HEK293 (cell line): ENCODE measurements around the gene MIS18BP1.

ENCODE experiments used
- CTCF ChIA-PET: fragments of 350-600 bp; formaldehyde crosslinking; extraction: SDS; loops from one replicate; lab custom pipeline; 2021; ENCODE audit warnings: antibody characterized with exemption; lab: Yijun Ruan, JAX
- POLR2A ChIA-PET: fragments of 300-600 bp; formaldehyde crosslinking; extraction: SDS; loops from one replicate; lab custom pipeline; 2020; ENCODE audit warnings: antibody characterized with exemption, inconsistent platforms; lab: Yijun Ruan, JAX
- H3K27ac ChIP-seq: fragments of 200-500 bp; sonication (Bioruptor generic); 2 replicates; pipeline ENCODE4 v1.5.1; 2014; ENCODE audit warnings: low read depth, low read length, control low read depth, inconsistent platforms; ENCODE audit errors: extremely low read depth
- H3K36me3 ChIP-seq, 2 experiments: fragments of 200-500 bp in 1 of 2; sonication (Bioruptor generic) in 1 of 2; 1 replicate in 1 of 2; 2 replicates in 1 of 2; pipeline ENCODE4 v1.5.1; 2014 to 2017; ENCODE audit warnings: inconsistent platforms in 2 of 2, low read length in 2 of 2; ENCODE audit not compliant: control insufficient read depth in 2 of 2, insufficient read depth in 1 of 2
- H3K4me1 ChIP-seq: fragments of 200-500 bp; sonication (Bioruptor generic); 2 replicates; pipeline ENCODE4 v1.5.1; 2014; ENCODE audit warnings: mild to moderate bottlenecking, low read length, inconsistent platforms; ENCODE audit not compliant: control insufficient read depth, insufficient read depth
- H3K4me3 ChIP-seq: 2 replicates; pipeline ENCODE4 v1.5.1; 2011; ENCODE audit warnings: low read depth, mild to moderate bottlenecking, control low read depth, low read length, moderate library complexity
- H3K9me3 ChIP-seq: fragments of 200-500 bp; sonication (Bioruptor generic); 2 replicates; pipeline ENCODE4 v1.5.1; 2014; ENCODE audit warnings: low read depth, low read length, inconsistent platforms; ENCODE audit not compliant: control insufficient read depth, insufficient read depth
- EGR2 ChIP-seq: fragments of 450-650 bp; formaldehyde crosslinking; IDR thresholded peaks from 2 replicates; pipeline ENCODE4 v1.5.1; 2016; ENCODE audit warnings: low read depth, missing biosample characterization, missing genetic modification characterization
- FEZF1 ChIP-seq: fragments of 450-650 bp; formaldehyde crosslinking; IDR thresholded peaks from 2 replicates; pipeline ENCODE4 v1.5.1; 2016; ENCODE audit warnings: missing biosample characterization, missing genetic modification characterization
- GLIS1 ChIP-seq: fragments of 450-650 bp; formaldehyde crosslinking; IDR thresholded peaks from 2 replicates; pipeline ENCODE4 v1.5.1; 2016; ENCODE audit warnings: missing biosample characterization, missing genetic modification characterization
- SP3 ChIP-seq: fragments of 450-650 bp; formaldehyde crosslinking; IDR thresholded peaks from 2 replicates; pipeline ENCODE4 v1.5.1; 2016; ENCODE audit warnings: missing biosample characterization, missing genetic modification characterization
- ZBTB21 ChIP-seq: fragments of 450-650 bp; formaldehyde crosslinking; IDR thresholded peaks from 2 replicates; pipeline ENCODE4 v1.5.1; 2017; ENCODE audit warnings: missing biosample characterization, missing genetic modification characterization
- ZNF10 ChIP-seq: fragments of 450-650 bp; formaldehyde crosslinking; IDR thresholded peaks from 2 replicates; pipeline ENCODE4 v1.5.1; 2017; ENCODE audit warnings: missing biosample characterization, missing genetic modification characterization
- ZNF132 ChIP-seq: fragments of 450-650 bp; formaldehyde crosslinking; IDR thresholded peaks from 2 replicates; pipeline ENCODE4 v1.5.1; 2017; ENCODE audit warnings: missing biosample characterization, missing genetic modification characterization, borderline replicate concordance
- ZNF2 ChIP-seq: fragments of 450-650 bp; formaldehyde crosslinking; IDR thresholded peaks from 2 replicates; pipeline ENCODE4 v1.5.1; 2016; ENCODE audit warnings: missing biosample characterization, missing genetic modification characterization
- ZNF335 ChIP-seq: fragments of 450-650 bp; formaldehyde crosslinking; conservative IDR thresholded peaks from 2 replicates; pipeline ENCODE4 v1.5.1; 2016; ENCODE audit warnings: missing biosample characterization, missing genetic modification characterization
- ZNF341 ChIP-seq: fragments of 450-650 bp; formaldehyde crosslinking; IDR thresholded peaks from 2 replicates; pipeline ENCODE4; 2016; ENCODE audit warnings: low read depth, missing biosample characterization, missing genetic modification characterization
- ZNF391 ChIP-seq: fragments of 450-650 bp; formaldehyde crosslinking; IDR thresholded peaks from 2 replicates; pipeline ENCODE4 v1.5.1; 2016; ENCODE audit warnings: low read depth, missing biosample characterization, missing genetic modification characterization, borderline replicate concordance
- ZNF423 ChIP-seq: fragments of 450-650 bp; formaldehyde crosslinking; IDR thresholded peaks from 2 replicates; pipeline ENCODE4 v1.5.1; 2016; ENCODE audit warnings: missing biosample characterization, missing genetic modification characterization
- ZNF501 ChIP-seq: fragments of 450-650 bp; formaldehyde crosslinking; IDR thresholded peaks from 2 replicates; pipeline ENCODE4 v1.5.1; 2016; ENCODE audit warnings: missing biosample characterization, missing genetic modification characterization
- ZNF510 ChIP-seq: fragments of 450-650 bp; formaldehyde crosslinking; IDR thresholded peaks from 2 replicates; pipeline ENCODE4 v1.5.1; 2018; ENCODE audit warnings: mild to moderate bottlenecking, missing genetic modification characterization, missing biosample characterization; ENCODE audit not compliant: insufficient replicate concordance
- ZNF548 ChIP-seq: fragments of 450-650 bp; formaldehyde crosslinking; IDR thresholded peaks from 2 replicates; pipeline ENCODE4 v1.5.1; 2016; ENCODE audit warnings: missing biosample characterization, missing genetic modification characterization
- ZNF558 ChIP-seq: fragments of 450-650 bp; formaldehyde crosslinking; IDR thresholded peaks from 2 replicates; pipeline ENCODE4 v1.5.1; 2016; ENCODE audit warnings: missing biosample characterization, missing genetic modification characterization
- ZNF561 ChIP-seq: fragments of 450-650 bp; IDR thresholded peaks from 2 replicates; pipeline ENCODE4 v1.5.1; 2018; ENCODE audit warnings: missing biosample characterization, missing genetic modification characterization, borderline replicate concordance
- ZNF585B ChIP-seq: fragments of 450-650 bp; formaldehyde crosslinking; IDR thresholded peaks from 2 replicates; pipeline ENCODE4 v1.5.1; 2016; ENCODE audit warnings: missing biosample characterization, missing genetic modification characterization
- ZNF624 ChIP-seq: fragments of 450-650 bp; formaldehyde crosslinking; IDR thresholded peaks from 2 replicates; pipeline ENCODE4 v1.5.1; 2017; ENCODE audit warnings: missing biosample characterization, missing genetic modification characterization
- ZNF654 ChIP-seq: fragments of 450-650 bp; formaldehyde crosslinking; IDR thresholded peaks from 2 replicates; pipeline ENCODE4 v1.5.1; 2016; ENCODE audit warnings: low read depth, missing biosample characterization, missing genetic modification characterization
- ZNF660 ChIP-seq: fragments of 450-650 bp; IDR thresholded peaks from 2 replicates; pipeline ENCODE4 v1.5.1; 2018; ENCODE audit warnings: missing biosample characterization, mild to moderate bottlenecking, missing genetic modification characterization
- ZNF776 ChIP-seq: fragments of 450-650 bp; formaldehyde crosslinking; IDR thresholded peaks from 2 replicates; pipeline ENCODE4 v1.5.0; 2017; ENCODE audit warnings: missing biosample characterization, missing genetic modification characterization, borderline replicate concordance
- TF ChIP-seq, protein P1 (sequence below): fragments of 450-650 bp; formaldehyde crosslinking; IDR thresholded peaks from 2 replicates; pipeline ENCODE4 v1.5.1; 2016; ENCODE audit warnings: missing biosample characterization, missing genetic modification characterization
- TF ChIP-seq, protein P2 (sequence below): fragments of 450-650 bp; formaldehyde crosslinking; conservative IDR thresholded peaks from 2 replicates; pipeline ENCODE4 v1.5.1; 2016; ENCODE audit warnings: low read depth, missing biosample characterization, missing genetic modification characterization
- TF ChIP-seq, protein P3 (sequence below): fragments of 450-650 bp; formaldehyde crosslinking; conservative IDR thresholded peaks from 2 replicates; pipeline ENCODE4 v1.5.1; 2016; ENCODE audit warnings: low read depth, missing biosample characterization, missing genetic modification characterization
- TF ChIP-seq, protein P4 (sequence below): fragments of 450-650 bp; formaldehyde crosslinking; optimal IDR thresholded peaks from 2 replicates; pipeline ENCODE3; 2016; ENCODE audit warnings: missing biosample characterization, mild to moderate bottlenecking, missing genetic modification characterization

Gene MIS18BP1

DNA sequence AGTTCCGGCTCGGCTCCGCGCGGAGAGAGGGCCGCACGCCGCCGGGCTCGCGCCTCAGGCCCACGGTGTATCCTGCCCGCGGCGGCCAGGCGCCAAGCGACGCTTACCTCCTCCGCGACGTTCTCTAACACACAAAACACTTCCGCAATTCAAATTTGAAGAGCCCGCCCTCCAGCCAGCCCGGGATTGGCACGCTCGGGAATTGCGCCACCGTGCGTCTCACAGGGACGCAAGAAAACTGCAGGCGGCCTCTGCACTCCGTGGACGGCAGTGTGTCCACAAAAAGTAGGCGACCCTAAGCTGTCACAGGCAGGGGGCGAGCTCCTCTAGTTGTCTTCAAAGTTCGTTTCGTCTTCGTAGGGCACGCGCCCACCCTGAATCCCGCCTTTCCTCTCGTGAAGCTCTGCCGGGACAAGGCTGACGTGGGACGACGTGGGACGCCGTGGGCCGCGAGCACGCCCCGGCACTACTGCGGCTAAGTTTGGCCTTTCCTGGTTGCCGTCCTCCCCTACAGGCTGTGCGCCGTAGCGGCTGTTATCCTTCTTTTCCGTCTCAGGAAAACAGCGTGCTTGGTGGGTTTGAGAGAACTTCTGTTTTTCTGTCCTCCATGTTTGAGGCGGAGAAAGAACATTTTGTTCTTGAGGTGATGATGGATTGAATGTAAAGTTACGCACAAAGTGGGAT is at the start of gene MIS18BP1:
TSS of gene MIS18BP1 (minus strand) at position 133 of the 684 bp plus-strand sequence. CDS start 5,916 bp downstream, outside the sequence.
- ChIA-PET CTCF (interaction anchor here (0.6 to 1.9 kb wide), 9 partner anchors 11 to 339 kb away, joined by 3 to 6 read pairs (median 4); partner anchors contain the start of gene FANCM), POLR2A (interaction anchor here (0.8 to 2.3 kb wide), 4 partner anchors 15 to 291 kb away, joined by 3 to 14 read pairs (median 4); partner anchors contain the start of genes FANCM, KLHL28 and TOGARAM1)
- peak within 1 kb of the TSS; percentile 83 for H3K4me3 ChIP-seq
- H3K9me3 ChIP-seq: no peaks in the 10 kb centered on the region
- H3K36me3 ChIP-seq: no peaks in the 10 kb centered on the region; a peak in 1 of 3 replicates
- peaks cover 5% of the 10 kb centered on the region; the same call in 1 of the 2 replicates for H3K4me1 ChIP-seq
- peak within 1 kb of the TSS; percentile 84 for H3K27ac ChIP-seq
- TF ChIP-seq ZNF776 (tag by site-specific recombination) (no peak), ZNF654 (tag by site-specific recombination) (peak; percentile 51), FEZF1 (tag by site-specific recombination) (no peak), SP3 (tag by site-specific recombination) (peak; percentile 32; the same call in 1 of the 2 replicates), ZNF341 (tag by site-specific recombination) (peak; percentile 93), ZNF10 (tag by site-specific recombination) (no peak), ZBTB21 (tag by site-specific recombination) (0 out of 2 replicates have a peak, but pooled peaks have one; percentile 19), ZNF510 (tag by site-specific recombination) (no peak), ZNF660 (tag by site-specific recombination) (peak; percentile 62; the same call in 1 of the 2 replicates), ZNF132 (tag by site-specific recombination) (no peak), ZNF561 (tag by site-specific recombination) (0 out of 2 replicates have a peak, but pooled peaks have one; percentile 42), ZNF558 (tag by site-specific recombination) (no peak), ZNF585B (tag by site-specific recombination) (no peak), ZNF335 (tag by site-specific recombination) (peak; percentile 20), ZNF2 (0 out of 2 replicates have a peak, but pooled peaks have one; percentile 34), ZNF548 (tag by site-specific recombination) (no peak), EGR2 (tag by site-specific recombination) (peak; percentile 14; the same call in 1 of the 2 replicates), ZNF624 (no peak), ZNF391 (tag by site-specific recombination) (0 out of 2 replicates have a peak, but pooled peaks have one; percentile 29), ZNF423 (tag by site-specific recombination) (no peak), ZNF501 (0 out of 2 replicates have a peak, but pooled peaks have one; percentile 38), GLIS1 (tag by site-specific recombination) (peak; percentile 24; the same call in 1 of the 2 replicates)
- TF ChIP-seq, protein P1, sequence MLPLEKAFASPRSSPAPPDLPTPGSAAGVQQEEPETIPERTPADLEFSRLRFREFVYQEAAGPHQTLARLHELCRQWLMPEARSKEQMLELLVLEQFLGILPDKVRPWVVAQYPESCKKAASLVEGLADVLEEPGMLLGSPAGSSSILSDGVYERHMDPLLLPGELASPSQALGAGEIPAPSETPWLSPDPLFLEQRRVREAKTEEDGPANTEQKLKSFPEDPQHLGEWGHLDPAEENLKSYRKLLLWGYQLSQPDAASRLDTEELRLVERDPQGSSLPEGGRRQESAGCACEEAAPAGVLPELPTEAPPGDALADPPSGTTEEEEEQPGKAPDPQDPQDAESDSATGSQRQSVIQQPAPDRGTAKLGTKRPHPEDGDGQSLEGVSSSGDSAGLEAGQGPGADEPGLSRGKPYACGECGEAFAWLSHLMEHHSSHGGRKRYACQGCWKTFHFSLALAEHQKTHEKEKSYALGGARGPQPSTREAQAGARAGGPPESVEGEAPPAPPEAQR: no peak
- TF ChIP-seq, protein P2, sequence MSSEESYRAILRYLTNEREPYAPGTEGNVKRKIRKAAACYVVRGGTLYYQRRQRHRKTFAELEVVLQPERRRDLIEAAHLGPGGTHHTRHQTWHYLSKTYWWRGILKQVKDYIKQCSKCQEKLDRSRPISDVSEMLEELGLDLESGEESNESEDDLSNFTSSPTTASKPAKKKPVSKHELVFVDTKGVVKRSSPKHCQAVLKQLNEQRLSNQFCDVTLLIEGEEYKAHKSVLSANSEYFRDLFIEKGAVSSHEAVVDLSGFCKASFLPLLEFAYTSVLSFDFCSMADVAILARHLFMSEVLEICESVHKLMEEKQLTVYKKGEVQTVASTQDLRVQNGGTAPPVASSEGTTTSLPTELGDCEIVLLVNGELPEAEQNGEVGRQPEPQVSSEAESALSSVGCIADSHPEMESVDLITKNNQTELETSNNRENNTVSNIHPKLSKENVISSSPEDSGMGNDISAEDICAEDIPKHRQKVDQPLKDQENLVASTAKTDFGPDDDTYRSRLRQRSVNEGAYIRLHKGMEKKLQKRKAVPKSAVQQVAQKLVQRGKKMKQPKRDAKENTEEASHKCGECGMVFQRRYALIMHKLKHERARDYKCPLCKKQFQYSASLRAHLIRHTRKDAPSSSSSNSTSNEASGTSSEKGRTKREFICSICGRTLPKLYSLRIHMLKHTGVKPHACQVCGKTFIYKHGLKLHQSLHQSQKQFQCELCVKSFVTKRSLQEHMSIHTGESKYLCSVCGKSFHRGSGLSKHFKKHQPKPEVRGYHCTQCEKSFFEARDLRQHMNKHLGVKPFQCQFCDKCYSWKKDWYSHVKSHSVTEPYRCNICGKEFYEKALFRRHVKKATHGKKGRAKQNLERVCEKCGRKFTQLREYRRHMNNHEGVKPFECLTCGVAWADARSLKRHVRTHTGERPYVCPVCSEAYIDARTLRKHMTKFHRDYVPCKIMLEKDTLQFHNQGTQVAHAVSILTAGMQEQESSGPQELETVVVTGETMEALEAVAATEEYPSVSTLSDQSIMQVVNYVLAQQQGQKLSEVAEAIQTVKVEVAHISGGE (tag by site-specific recombination): peak; percentile 42
- TF ChIP-seq, protein P3, sequence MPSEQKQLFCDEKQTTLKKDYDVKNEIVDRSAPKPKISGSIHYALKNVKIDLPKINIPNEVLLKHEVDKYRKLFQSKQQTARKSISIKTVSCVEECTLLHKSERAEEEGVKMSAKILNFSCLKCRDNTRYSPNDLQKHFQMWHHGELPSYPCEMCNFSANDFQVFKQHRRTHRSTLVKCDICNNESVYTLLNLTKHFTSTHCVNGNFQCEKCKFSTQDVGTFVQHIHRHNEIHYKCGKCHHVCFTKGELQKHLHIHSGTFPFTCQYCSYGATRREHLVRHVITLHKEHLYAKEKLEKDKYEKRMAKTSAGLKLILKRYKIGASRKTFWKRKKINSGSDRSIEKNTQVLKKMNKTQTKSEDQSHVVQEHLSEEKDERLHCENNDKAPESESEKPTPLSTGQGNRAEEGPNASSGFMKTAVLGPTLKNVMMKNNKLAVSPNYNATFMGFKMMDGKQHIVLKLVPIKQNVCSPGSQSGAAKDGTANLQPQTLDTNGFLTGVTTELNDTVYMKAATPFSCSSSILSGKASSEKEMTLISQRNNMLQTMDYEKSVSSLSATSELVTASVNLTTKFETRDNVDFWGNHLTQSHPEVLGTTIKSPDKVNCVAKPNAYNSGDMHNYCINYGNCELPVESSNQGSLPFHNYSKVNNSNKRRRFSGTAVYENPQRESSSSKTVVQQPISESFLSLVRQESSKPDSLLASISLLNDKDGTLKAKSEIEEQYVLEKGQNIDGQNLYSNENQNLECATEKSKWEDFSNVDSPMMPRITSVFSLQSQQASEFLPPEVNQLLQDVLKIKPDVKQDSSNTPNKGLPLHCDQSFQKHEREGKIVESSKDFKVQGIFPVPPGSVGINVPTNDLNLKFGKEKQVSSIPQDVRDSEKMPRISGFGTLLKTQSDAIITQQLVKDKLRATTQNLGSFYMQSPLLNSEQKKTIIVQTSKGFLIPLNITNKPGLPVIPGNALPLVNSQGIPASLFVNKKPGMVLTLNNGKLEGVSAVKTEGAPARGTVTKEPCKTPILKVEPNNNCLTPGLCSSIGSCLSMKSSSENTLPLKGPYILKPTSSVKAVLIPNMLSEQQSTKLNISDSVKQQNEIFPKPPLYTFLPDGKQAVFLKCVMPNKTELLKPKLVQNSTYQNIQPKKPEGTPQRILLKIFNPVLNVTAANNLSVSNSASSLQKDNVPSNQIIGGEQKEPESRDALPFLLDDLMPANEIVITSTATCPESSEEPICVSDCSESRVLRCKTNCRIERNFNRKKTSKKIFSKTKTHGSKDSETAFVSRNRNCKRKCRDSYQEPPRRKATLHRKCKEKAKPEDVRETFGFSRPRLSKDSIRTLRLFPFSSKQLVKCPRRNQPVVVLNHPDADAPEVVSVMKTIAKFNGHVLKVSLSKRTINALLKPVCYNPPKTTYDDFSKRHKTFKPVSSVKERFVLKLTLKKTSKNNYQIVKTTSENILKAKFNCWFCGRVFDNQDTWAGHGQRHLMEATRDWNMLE (tag by site-specific recombination): 0 out of 2 replicates have a peak, but pooled peaks have one; percentile 24
- TF ChIP-seq, protein P4, sequence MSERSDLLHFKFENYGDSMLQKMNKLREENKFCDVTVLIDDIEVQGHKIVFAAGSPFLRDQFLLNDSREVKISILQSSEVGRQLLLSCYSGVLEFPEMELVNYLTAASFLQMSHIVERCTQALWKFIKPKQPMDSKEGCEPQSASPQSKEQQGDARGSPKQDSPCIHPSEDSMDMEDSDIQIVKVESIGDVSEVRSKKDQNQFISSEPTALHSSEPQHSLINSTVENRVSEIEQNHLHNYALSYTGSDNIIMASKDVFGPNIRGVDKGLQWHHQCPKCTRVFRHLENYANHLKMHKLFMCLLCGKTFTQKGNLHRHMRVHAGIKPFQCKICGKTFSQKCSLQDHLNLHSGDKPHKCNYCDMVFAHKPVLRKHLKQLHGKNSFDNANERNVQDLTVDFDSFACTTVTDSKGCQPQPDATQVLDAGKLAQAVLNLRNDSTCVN (tag by site-specific recombination): peak; percentile 87
